ENCODE results near the gene PRRX2. TPM values are rescaled to one million over a fixed set of nuclear protein-coding genes. Genes with fewer than 3 reads are reported as not detected.

Gene PRRX2
- total and polyA plus RNA-seq, 2 experiments from 2014 or later, result 5.8 to 8.3 TPM

DNA sequence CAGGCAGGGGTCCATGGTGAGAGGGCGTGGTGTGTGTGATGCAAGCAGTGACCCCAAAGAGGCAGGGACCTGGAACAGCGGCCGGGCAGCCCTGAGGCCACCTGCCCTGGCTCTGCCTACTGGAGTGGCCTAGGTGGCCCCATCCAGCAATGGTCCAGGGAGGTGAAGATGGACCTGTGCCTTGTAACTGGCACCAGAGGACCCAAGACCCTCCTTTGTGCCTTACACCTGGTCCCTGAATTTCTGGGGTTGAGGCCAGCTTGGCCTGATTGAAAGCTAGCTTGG lies 44.7 kb downstream of the PRRX2 start:
- DNase-seq (ENCODE audit: low spot score) (no peak), ATAC-seq (no peak)
- TF ChIP-seq, protein P1, sequence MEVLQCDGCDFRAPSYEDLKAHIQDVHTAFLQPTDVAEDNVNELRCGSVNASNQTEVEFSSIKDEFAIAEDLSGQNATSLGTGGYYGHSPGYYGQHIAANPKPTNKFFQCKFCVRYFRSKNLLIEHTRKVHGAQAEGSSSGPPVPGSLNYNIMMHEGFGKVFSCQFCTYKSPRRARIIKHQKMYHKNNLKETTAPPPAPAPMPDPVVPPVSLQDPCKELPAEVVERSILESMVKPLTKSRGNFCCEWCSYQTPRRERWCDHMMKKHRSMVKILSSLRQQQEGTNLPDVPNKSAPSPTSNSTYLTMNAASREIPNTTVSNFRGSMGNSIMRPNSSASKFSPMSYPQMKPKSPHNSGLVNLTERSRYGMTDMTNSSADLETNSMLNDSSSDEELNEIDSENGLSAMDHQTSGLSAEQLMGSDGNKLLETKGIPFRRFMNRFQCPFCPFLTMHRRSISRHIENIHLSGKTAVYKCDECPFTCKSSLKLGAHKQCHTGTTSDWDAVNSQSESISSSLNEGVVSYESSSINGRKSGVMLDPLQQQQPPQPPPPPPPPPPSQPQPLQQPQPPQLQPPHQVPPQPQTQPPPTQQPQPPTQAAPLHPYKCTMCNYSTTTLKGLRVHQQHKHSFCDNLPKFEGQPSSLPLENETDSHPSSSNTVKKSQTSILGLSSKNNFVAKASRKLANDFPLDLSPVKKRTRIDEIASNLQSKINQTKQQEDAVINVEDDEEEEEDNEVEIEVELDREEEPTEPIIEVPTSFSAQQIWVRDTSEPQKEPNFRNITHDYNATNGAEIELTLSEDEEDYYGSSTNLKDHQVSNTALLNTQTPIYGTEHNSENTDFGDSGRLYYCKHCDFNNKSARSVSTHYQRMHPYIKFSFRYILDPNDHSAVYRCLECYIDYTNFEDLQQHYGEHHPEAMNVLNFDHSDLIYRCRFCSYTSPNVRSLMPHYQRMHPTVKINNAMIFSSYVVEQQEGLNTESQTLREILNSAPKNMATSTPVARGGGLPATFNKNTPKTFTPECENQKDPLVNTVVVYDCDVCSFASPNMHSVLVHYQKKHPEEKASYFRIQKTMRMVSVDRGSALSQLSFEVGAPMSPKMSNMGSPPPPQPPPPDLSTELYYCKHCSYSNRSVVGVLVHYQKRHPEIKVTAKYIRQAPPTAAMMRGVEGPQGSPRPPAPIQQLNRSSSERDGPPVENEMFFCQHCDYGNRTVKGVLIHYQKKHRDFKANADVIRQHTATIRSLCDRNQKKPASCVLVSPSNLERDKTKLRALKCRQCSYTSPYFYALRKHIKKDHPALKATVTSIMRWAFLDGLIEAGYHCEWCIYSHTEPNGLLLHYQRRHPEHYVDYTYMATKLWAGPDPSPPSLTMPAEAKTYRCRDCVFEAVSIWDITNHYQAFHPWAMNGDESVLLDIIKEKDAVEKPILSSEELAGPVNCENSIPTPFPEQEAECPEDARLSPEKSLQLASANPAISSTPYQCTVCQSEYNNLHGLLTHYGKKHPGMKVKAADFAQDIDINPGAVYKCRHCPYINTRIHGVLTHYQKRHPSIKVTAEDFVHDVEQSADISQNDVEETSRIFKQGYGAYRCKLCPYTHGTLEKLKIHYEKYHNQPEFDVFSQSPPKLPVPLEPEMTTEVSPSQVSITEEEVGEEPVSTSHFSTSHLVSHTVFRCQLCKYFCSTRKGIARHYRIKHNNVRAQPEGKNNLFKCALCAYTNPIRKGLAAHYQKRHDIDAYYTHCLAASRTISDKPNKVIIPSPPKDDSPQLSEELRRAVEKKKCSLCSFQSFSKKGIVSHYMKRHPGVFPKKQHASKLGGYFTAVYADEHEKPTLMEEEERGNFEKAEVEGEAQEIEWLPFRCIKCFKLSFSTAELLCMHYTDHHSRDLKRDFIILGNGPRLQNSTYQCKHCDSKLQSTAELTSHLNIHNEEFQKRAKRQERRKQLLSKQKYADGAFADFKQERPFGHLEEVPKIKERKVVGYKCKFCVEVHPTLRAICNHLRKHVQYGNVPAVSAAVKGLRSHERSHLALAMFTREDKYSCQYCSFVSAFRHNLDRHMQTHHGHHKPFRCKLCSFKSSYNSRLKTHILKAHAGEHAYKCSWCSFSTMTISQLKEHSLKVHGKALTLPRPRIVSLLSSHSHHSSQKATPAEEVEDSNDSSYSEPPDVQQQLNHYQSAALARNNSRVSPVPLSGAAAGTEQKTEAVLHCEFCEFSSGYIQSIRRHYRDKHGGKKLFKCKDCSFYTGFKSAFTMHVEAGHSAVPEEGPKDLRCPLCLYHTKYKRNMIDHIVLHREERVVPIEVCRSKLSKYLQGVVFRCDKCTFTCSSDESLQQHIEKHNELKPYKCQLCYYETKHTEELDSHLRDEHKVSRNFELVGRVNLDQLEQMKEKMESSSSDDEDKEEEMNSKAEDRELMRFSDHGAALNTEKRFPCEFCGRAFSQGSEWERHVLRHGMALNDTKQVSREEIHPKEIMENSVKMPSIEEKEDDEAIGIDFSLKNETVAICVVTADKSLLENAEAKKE (CRISPR knock-in tag; IDR thresholded peaks at IDR 0.05), result no peak
- no peak for TF ChIP-seq EZH2 (IDR thresholded peaks at IDR 0.05; ENCODE audit: low read depth, unreplicated experiment)
- H3K4me2 ChIP-seq, result no peak overlapping the region
- peaks cover 14% of the 10 kb centered on the region for H3K4me1 ChIP-seq (ENCODE audit: insufficient read depth)
- no peaks in the 10 kb centered on the region for H3K79me2 ChIP-seq (replicated peaks; ENCODE audit: insufficient read depth)
- H3K36me3 ChIP-seq (ENCODE audit: insufficient read depth), result no peaks in the 10 kb centered on the region
- no peaks in the 10 kb centered on the region for H3K9me2 ChIP-seq (ENCODE audit: insufficient read depth)
- no peak overlapping the region for H3K27ac Mint-ChIP-seq
- no peaks in the 10 kb centered on the region for H3K36me3 Mint-ChIP-seq (ENCODE audit: low read depth)
- H3K27me3 ChIP-seq (ENCODE audit: insufficient read depth), result no peaks in the 10 kb centered on the region
- no peak overlapping the region for H3K27ac ChIP-seq (ENCODE audit: low read depth)
- H2AFZ ChIP-seq, result no peak overlapping the region
- no peak overlapping the region for H3K4me3 ChIP-seq
- H3K9me3 Mint-ChIP-seq, result no peaks in the 10 kb centered on the region
- H3F3A ChIP-seq (replicated peaks; ENCODE audit: low read depth), result no peaks in the 10 kb centered on the region
- no peak overlapping the region for H3K4me3 Mint-ChIP-seq
- H3K4me1 Mint-ChIP-seq, result peaks cover 11% of the 10 kb centered on the region
- H4K20me1 ChIP-seq (replicated peaks; ENCODE audit: insufficient read depth), result no peaks in the 10 kb centered on the region
- peaks cover 4% of the 10 kb centered on the region for H3K27me3 Mint-ChIP-seq (ENCODE audit: insufficient read depth, low read depth, poor library complexity)

- peaks cover 11% of the 10 kb centered on the region for H3K4me1 Mint-ChIP-seq
- no peaks in the 10 kb centered on the region for H3K9me3 Mint-ChIP-seq
- Histone ChIP-seq H3K79me2 (replicated peaks; ENCODE audit: insufficient read depth) (no peaks in the 10 kb centered on the region), H3F3A (replicated peaks; ENCODE audit: low read depth) (no peaks in the 10 kb centered on the region), H4K20me1 (replicated peaks; ENCODE audit: insufficient read depth) (no peaks in the 10 kb centered on the region), H3K4me1 (ENCODE audit: insufficient read depth) (peaks cover 14% of the 10 kb centered on the region), H3K4me2 (0 out of 2 replicates have a peak overlapping the region, but pooled peaks have one; percentile 26), H3K9me2 (ENCODE audit: insufficient read depth) (no peaks in the 10 kb centered on the region), H3K36me3 (ENCODE audit: insufficient read depth) (no peaks in the 10 kb centered on the region), H3K4me3 (no peak overlapping the region), H3K27ac (ENCODE audit: low read depth) (0 out of 2 replicates have a peak overlapping the region, but pooled peaks have one; percentile 81), H2AFZ (0 out of 2 replicates have a peak overlapping the region, but pooled peaks have one; percentile 43), H3K27me3 (ENCODE audit: insufficient read depth) (no peaks in the 10 kb centered on the region)
- ATAC-seq (peak; percentile 19; the same call in 2 of the 3 replicates), DNase-seq (ENCODE audit: low spot score) (no peak)
- H3K27ac Mint-ChIP-seq, result no peak overlapping the region
- H3K4me3 Mint-ChIP-seq, result no peak overlapping the region
- no peaks in the 10 kb centered on the region for H3K36me3 Mint-ChIP-seq (ENCODE audit: low read depth)
- peaks cover 4% of the 10 kb centered on the region for H3K27me3 Mint-ChIP-seq (ENCODE audit: insufficient read depth, low read depth, poor library complexity)
- TF ChIP-seq EZH2phosphoT487 (IDR thresholded peaks at IDR 0.05; ENCODE audit: unreplicated experiment) (no peak), ZNF331 (CRISPR knock-in tag; IDR thresholded peaks at IDR 0.05; ENCODE audit: low read depth) (no peak), CREB1 (CRISPR knock-in tag; IDR thresholded peaks at IDR 0.05; ENCODE audit: low read depth) (no peak), JUNB (IDR thresholded peaks at IDR 0.05; ENCODE audit: unreplicated experiment) (no peak), EZH2 (IDR thresholded peaks at IDR 0.05; ENCODE audit: low read depth, unreplicated experiment) (no peak)
- TF ChIP-seq, protein P2, sequence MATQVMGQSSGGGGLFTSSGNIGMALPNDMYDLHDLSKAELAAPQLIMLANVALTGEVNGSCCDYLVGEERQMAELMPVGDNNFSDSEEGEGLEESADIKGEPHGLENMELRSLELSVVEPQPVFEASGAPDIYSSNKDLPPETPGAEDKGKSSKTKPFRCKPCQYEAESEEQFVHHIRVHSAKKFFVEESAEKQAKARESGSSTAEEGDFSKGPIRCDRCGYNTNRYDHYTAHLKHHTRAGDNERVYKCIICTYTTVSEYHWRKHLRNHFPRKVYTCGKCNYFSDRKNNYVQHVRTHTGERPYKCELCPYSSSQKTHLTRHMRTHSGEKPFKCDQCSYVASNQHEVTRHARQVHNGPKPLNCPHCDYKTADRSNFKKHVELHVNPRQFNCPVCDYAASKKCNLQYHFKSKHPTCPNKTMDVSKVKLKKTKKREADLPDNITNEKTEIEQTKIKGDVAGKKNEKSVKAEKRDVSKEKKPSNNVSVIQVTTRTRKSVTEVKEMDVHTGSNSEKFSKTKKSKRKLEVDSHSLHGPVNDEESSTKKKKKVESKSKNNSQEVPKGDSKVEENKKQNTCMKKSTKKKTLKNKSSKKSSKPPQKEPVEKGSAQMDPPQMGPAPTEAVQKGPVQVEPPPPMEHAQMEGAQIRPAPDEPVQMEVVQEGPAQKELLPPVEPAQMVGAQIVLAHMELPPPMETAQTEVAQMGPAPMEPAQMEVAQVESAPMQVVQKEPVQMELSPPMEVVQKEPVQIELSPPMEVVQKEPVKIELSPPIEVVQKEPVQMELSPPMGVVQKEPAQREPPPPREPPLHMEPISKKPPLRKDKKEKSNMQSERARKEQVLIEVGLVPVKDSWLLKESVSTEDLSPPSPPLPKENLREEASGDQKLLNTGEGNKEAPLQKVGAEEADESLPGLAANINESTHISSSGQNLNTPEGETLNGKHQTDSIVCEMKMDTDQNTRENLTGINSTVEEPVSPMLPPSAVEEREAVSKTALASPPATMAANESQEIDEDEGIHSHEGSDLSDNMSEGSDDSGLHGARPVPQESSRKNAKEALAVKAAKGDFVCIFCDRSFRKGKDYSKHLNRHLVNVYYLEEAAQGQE (IDR thresholded peaks at IDR 0.05; ENCODE audit: unreplicated experiment), result no peak
These were observed 47.4 kb downstream of the PRRX2 start for GRCh38 chr9:129712634-129713401.

All from GM23338 (cell line).